GM12878 (cell line): Measurements from ENCODE around the gene STAM2. TPM values are rescaled to one million over a fixed set of nuclear protein-coding genes. Genes with fewer than 3 reads are reported as not detected.

Experiments used
- ATAC-seq: fragments of 200-7000 bp; cut with Tn5 transposase; 3 replicates; pipeline ENCODE4 v1.9.1; 2020; ENCODE audit warnings: mild to moderate bottlenecking, moderate library complexity
- BruUV-seq: library from RNA; stranded (reverse); fragments of 400-500 nt; replicated peaks from 2 replicates; lab custom pipeline; 2021; lab: Mats Ljungman, UMichigan
- CTCF ChIA-PET: fragments of 300-600 bp; sonication (Branson Sonifier 250); formaldehyde crosslinking; extraction: SDS; loops from one replicate; lab custom pipeline; 2021; ENCODE audit warnings: inconsistent platforms; lab: Yijun Ruan, JAX
- POLR2A ChIA-PET: fragments of 350-600 bp; formaldehyde crosslinking; extraction: SDS; loops from one replicate; lab custom pipeline; 2021; ENCODE audit warnings: inconsistent platforms; lab: Charles Lee
- RAD21 ChIA-PET: fragments of 300-600 bp; sonication (Branson Sonifier 250); formaldehyde crosslinking; loops from one replicate; lab custom pipeline; 2023; ENCODE audit warnings: antibody characterized with exemption; ENCODE audit not compliant: unreplicated experiment; lab: Charles Lee
- SMC1A ChIA-PET: fragments of 300-600 bp; sonication (Branson Sonifier 250); formaldehyde crosslinking; loops from one replicate; lab custom pipeline; 2023; ENCODE audit not compliant: unreplicated experiment, uncharacterized antibody; lab: Charles Lee
- DNase-seq: peaks from one replicate; pipeline ENCODE4 v3.0.0-alpha.2; 2011; ENCODE audit warnings: low read depth, low spot score
- FAIRE-seq: peaks from 3 replicates; lab custom pipeline; 2011; peaks lifted over from hg19 to GRCh38; lab: Jason Lieb, UNC
- H2AFZ ChIP-seq: 2 replicates; pipeline ENCODE4 v1.6.0; 2011; ENCODE audit warnings: low read depth, low read length, control low read depth; ENCODE audit not compliant: control insufficient read depth
- H3K27ac ChIP-seq: 2 replicates; pipeline ENCODE4 v1.5.1; 2011; ENCODE audit warnings: control low read depth; ENCODE audit not compliant: control insufficient read depth, insufficient read depth
- H3K27me3 ChIP-seq, 2 experiments: replicated peaks in 1 of 2; 2 replicates each; pipeline versions ENCODE4 v1.6.0 to v1.6.1; 2011; ENCODE audit warnings: low read length in 1 of 2; ENCODE audit not compliant: control insufficient read depth in 2 of 2, insufficient read depth in 2 of 2
- H3K36me3 ChIP-seq, 2 experiments: 2 replicates each; pipeline ENCODE4 v1.5.1; 2011; ENCODE audit warnings: low read length in 1 of 2; ENCODE audit not compliant: control insufficient read depth in 2 of 2, insufficient read depth in 2 of 2
- H3K4me1 ChIP-seq: 2 replicates; pipeline ENCODE4 v1.6.1; 2011; ENCODE audit warnings: mild to moderate bottlenecking, low read length, moderate library complexity, mixed read lengths; ENCODE audit not compliant: control insufficient read depth, insufficient read depth
- H3K4me2 ChIP-seq: 2 replicates; pipeline ENCODE4 v1.6.0; 2011; ENCODE audit warnings: control low read depth; ENCODE audit not compliant: control insufficient read depth, insufficient read depth
- H3K4me3 ChIP-seq: fragments of 200-600 bp; sonication (generic); 2 replicates; pipeline ENCODE4 v1.5.1; 2016
- H3K79me2 ChIP-seq: 2 replicates; pipeline ENCODE4 v1.6.0; 2011; ENCODE audit warnings: low read length; ENCODE audit not compliant: control insufficient read depth, insufficient read depth
- H3K9ac ChIP-seq: 2 replicates; pipeline ENCODE4 v1.8.0; 2011; ENCODE audit warnings: low read length, control low read depth, mixed read lengths; ENCODE audit not compliant: control insufficient read depth, insufficient read depth
- H3K9me3 ChIP-seq: replicated peaks from 3 replicates; pipeline ENCODE4 v1.5.1; 2011; ENCODE audit warnings: mild to moderate bottlenecking, low read length; ENCODE audit not compliant: control insufficient read depth, insufficient read depth
- H4K20me1 ChIP-seq: 2 replicates; pipeline ENCODE4 v1.6.0; 2011; ENCODE audit not compliant: control insufficient read depth, insufficient read depth
- GABPA ChIP-seq: IDR thresholded peaks from 2 replicates; pipeline ENCODE4 v1.6.1; 2014; ENCODE audit warnings: antibody characterized with exemption, low read depth, mild to moderate bottlenecking, inconsistent platforms
- HDGF ChIP-seq: fragments of 450-650 bp; IDR thresholded peaks from 2 replicates; pipeline ENCODE4 v1.6.1; 2016; ENCODE audit warnings: antibody characterized with exemption
- NFYB ChIP-seq: IDR thresholded peaks from 2 replicates; pipeline ENCODE4 v1.6.1; 2011; ENCODE audit warnings: low read depth, mild to moderate bottlenecking, low read length, improper control_type of control experiment, moderate library complexity; ENCODE audit not compliant: insufficient read depth
- NR2F1 ChIP-seq: fragments of 450-650 bp; conservative IDR thresholded peaks from 2 replicates; pipeline ENCODE4 v1.6.1; 2017; ENCODE audit warnings: mild to moderate bottlenecking
- TBL1XR1 ChIP-seq: IDR thresholded peaks from 2 replicates; pipeline ENCODE4 v1.6.1; 2012; ENCODE audit warnings: low read depth, low read length, improper control_type of control experiment
- ZNF592 ChIP-seq: fragments of 450-650 bp; IDR thresholded peaks from 2 replicates; pipeline ENCODE4 v1.6.1; 2017; ENCODE audit warnings: mild to moderate bottlenecking, moderate library complexity
- WGBS: methylation state at CpG from one replicate; pipeline ENCODE4 v1.1.6; 2016; ENCODE audit warnings: low lambda C conversion rate; ENCODE audit not compliant: insufficient replicate concordance, insufficient coverage; ENCODE audit errors: missing lambda C conversion rate; 5-methylcytosine and 5-hydroxymethylcytosine counted together
- in situ Hi-C: fragments of 300-500 bp; cut with MboI; formaldehyde crosslinking; loops from 9 replicates; pipeline ENCODE4 v1.14.3; 2018; ENCODE audit warnings: mixed read lengths
- intact Hi-C: fragments of 100-400 bp; cut with micrococcal nuclease; formaldehyde crosslinking; loops from one replicate; pipeline ENCODE4 v1.14.2; 2022; ENCODE audit not compliant: unreplicated experiment
- polyA plus RNA-seq, 11 experiments: library from polyadenylated mRNA; depleted of rRNA in 4 of 11; unstranded in 6 of 11; stranded (reverse) in 5 of 11; fragments of >200 nt; fragmentation: Nextera tagmentation in 4 of 11; fragmentation: Illumina TruSeq in 1 of 11; extraction: Ambion mirVana in 4 of 11; extraction: Trizol in 1 of 11; gene quantifications; 1 replicate in 1 of 11; 2 replicates in 10 of 11; pipeline versions ENCODE4 v1.2.1 to v1.2.3, GENCODE V29; 2011 to 2016; ENCODE audit warnings: inconsistent platforms in 2 of 11, missing spikeins in 2 of 11, low read depth in 1 of 11
- total RNA-seq, 4 experiments: library from RNA; depleted of rRNA in 3 of 4; stranded (reverse); fragments of >200 nt in 3 of 4; fragmentation: Illumina TruSeq in 1 of 4; extraction: Trizol in 1 of 4; gene quantifications; 2 replicates each; pipeline versions ENCODE4 v1.2.1 to v1.2.3, GENCODE V29; 2013 to 2021

The STAM2 gene
- total and polyA plus RNA-seq, 10 of the 15 experiments (the other 5 are each of a cell fraction or from before 2014, with no cell fraction given), result 4.4 to 21.6 (median 16.2) TPM

GRCh38 chr2:152126664-152127063 lies 48.9 kb downstream of the STAM2 start:
- TF ChIP-seq TBL1XR1, result no peak
- TF ChIP-seq NFYB, result peak; percentile 45; the same call in 1 of the 2 replicates
- no peak for TF ChIP-seq NR2F1
- TF ChIP-seq HDGF, result no peak
- TF ChIP-seq GABPA, result no peak
- no peak for TF ChIP-seq ZNF592
- ATAC-seq (no peak; the same call in 2 of the 3 replicates), FAIRE-seq (no peak), DNase-seq (no peak)
- WGBS, result 96% methylated on average over 4 of the region's 4 CpGs
- H3K27me3 ChIP-seq, result no peaks in the 10 kb centered on the region
- intact Hi-C loops, result no loop called here
- H3K4me1 ChIP-seq, result no peaks in the 10 kb centered on the region
- no peaks in the 10 kb centered on the region for H3K79me2 ChIP-seq
- ChIA-PET POLR2A (no interaction called here), RAD21 (no interaction called here), CTCF (interaction anchor here (1.1 kb wide), 1 partner anchor 90 kb away, joined by 3 read pairs; no protein-coding TSS in a partner anchor), SMC1A (interaction anchor here (1.1 kb wide), 1 partner anchor 17 kb away, joined by 5 read pairs; no protein-coding TSS in a partner anchor)
- no peaks in the 10 kb centered on the region for H3K36me3 ChIP-seq
- H2AFZ ChIP-seq, result no peak overlapping the region
- no peak overlapping the region for H3K4me3 ChIP-seq
- no peak overlapping the region for H3K9ac ChIP-seq
- no peaks in the 10 kb centered on the region for H3K9me3 ChIP-seq
- no peaks in the 10 kb centered on the region for H4K20me1 ChIP-seq
- H3K4me2 ChIP-seq, result no peak overlapping the region
- BruUV-seq, result no TSS peak
- no peak overlapping the region for H3K27ac ChIP-seq
- in situ Hi-C loops, result no loop called here
